ENCODE measurements around the gene SPINK8. TPM values are rescaled to one million over a fixed set of nuclear protein-coding genes. Genes with fewer than 3 reads are reported as not detected.

SPINK8 gene
- total RNA-seq, 4 donors from 2014 or later, result not detected

- Histone ChIP-seq H3K27me3 (no peaks in the 10 kb centered on the region), H3K4me1 (peaks cover 8 to 13% (median 11%) of the 10 kb centered on the region in 4 donors), H3K4me3 (no peak overlapping the region), H3K36me3 (peaks cover 0 to 55% (median 20%) of the 10 kb centered on the region in 4 donors), H3K9me3 (no peaks in the 10 kb centered on the region), H3K27ac (no peak overlapping the region)
- DNase-seq, result no peak
- TF ChIP-seq POLR2A (IDR thresholded peaks at IDR 0.05) (no peak), EP300 (IDR thresholded peaks at IDR 0.05; ENCODE audit: low read depth) (no peak), POLR2AphosphoS5 (IDR thresholded peaks at IDR 0.05) (no peak)
- TF ChIP-seq, protein P1, sequence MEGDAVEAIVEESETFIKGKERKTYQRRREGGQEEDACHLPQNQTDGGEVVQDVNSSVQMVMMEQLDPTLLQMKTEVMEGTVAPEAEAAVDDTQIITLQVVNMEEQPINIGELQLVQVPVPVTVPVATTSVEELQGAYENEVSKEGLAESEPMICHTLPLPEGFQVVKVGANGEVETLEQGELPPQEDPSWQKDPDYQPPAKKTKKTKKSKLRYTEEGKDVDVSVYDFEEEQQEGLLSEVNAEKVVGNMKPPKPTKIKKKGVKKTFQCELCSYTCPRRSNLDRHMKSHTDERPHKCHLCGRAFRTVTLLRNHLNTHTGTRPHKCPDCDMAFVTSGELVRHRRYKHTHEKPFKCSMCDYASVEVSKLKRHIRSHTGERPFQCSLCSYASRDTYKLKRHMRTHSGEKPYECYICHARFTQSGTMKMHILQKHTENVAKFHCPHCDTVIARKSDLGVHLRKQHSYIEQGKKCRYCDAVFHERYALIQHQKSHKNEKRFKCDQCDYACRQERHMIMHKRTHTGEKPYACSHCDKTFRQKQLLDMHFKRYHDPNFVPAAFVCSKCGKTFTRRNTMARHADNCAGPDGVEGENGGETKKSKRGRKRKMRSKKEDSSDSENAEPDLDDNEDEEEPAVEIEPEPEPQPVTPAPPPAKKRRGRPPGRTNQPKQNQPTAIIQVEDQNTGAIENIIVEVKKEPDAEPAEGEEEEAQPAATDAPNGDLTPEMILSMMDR (IDR thresholded peaks at IDR 0.05), result no peak
- 94 to 100% methylated on average over 1 to 4 of the region's 4 CpGs for WGBS, 2 donors (ENCODE audit: low coverage in 1 of 2)
- in situ Hi-C loops (cut with MboI; ENCODE audit: low pct_ligation_motif_present in 1 of 4, low pct_unique_long_range_greater_than_20kb in 1 of 4, low sequenced_read_pairs in 3 of 4), result no loop called here
- intact Hi-C loops (cut with DNase I; ENCODE audit: low total_unique reads), result no loop called here
Measured at GRCh38 chr3:48296699-48297098, 36.8 kb downstream of the SPINK8 start.

GRCh38 chr3:48294611-48295263, 38.7 kb downstream of the SPINK8 start:
- Histone ChIP-seq H3K9me3 (no peaks in the 10 kb centered on the region), H3K4me1 (peaks cover 0 to 4% (median 3%) of the 10 kb centered on the region in 4 donors), H3K27me3 (no peaks in the 10 kb centered on the region), H3K4me3 (no peak overlapping the region), H3K36me3 (peaks cover 0 to 55% (median 20%) of the 10 kb centered on the region in 4 donors), H3K27ac (no peak overlapping the region)
- in situ Hi-C loops (cut with MboI; ENCODE audit: low pct_ligation_motif_present in 1 of 4, low pct_unique_long_range_greater_than_20kb in 1 of 4, low sequenced_read_pairs in 3 of 4), result no loop called here
- 97% methylated on average over 12 of the region's 12 CpGs; no CpG with 5 or more reads in 1 of the 2 donors for WGBS, 2 donors (ENCODE audit: low coverage in 1 of 2)
- TF ChIP-seq EP300 (IDR thresholded peaks at IDR 0.05; ENCODE audit: low read depth), result no peak
- TF ChIP-seq POLR2A (IDR thresholded peaks at IDR 0.05), result no peak
- TF ChIP-seq, protein P1 (IDR thresholded peaks at IDR 0.05), result no peak
- no peak for TF ChIP-seq POLR2AphosphoS5 (IDR thresholded peaks at IDR 0.05)
- intact Hi-C loops (cut with DNase I; ENCODE audit: low total_unique reads), result no loop called here
- no peak for DNase-seq

- no peaks in the 10 kb centered on the region for H3K9me3 ChIP-seq
- WGBS, 2 donors (ENCODE audit: low coverage in 1 of 2), result 70 to 83% methylated on average over 1 of the region's 1 CpG
- DNase-seq, result no peak
- H3K4me1 ChIP-seq, result no peaks in the 10 kb centered on the region
- no peak overlapping the region for H3K4me3 ChIP-seq
- TF ChIP-seq POLR2A (IDR thresholded peaks at IDR 0.05) (no peak), POLR2AphosphoS5 (IDR thresholded peaks at IDR 0.05) (no peak), EP300 (IDR thresholded peaks at IDR 0.05; ENCODE audit: low read depth) (no peak)
- TF ChIP-seq, protein P1 (IDR thresholded peaks at IDR 0.05), result no peak
- intact Hi-C loops (cut with DNase I; ENCODE audit: low total_unique reads) (no loop called here), in situ Hi-C loops (cut with MboI; ENCODE audit: low pct_ligation_motif_present in 1 of 4, low pct_unique_long_range_greater_than_20kb in 1 of 4, low sequenced_read_pairs in 3 of 4) (no loop called here)
- H3K27ac ChIP-seq, result no peak overlapping the region
- no peaks in the 10 kb centered on the region for H3K27me3 ChIP-seq
- peaks cover 0 to 27% (median 10%) of the 10 kb centered on the region in 4 donors for H3K36me3 ChIP-seq
Measured at GRCh38 chr3:48289659-48290058, 43.8 kb downstream of the SPINK8 start.

- in situ Hi-C loops (cut with MboI; ENCODE audit: low pct_ligation_motif_present in 1 of 4, low pct_unique_long_range_greater_than_20kb in 1 of 4, low sequenced_read_pairs in 3 of 4), result no loop called here
- H3K9me3 ChIP-seq, result no peaks in the 10 kb centered on the region
- no peak overlapping the region for H3K4me3 ChIP-seq
- intact Hi-C loops (cut with DNase I; ENCODE audit: low total_unique reads), result no loop called here
- no peak overlapping the region for H3K27ac ChIP-seq
- TF ChIP-seq EP300 (IDR thresholded peaks at IDR 0.05; ENCODE audit: low read depth) (no peak), POLR2AphosphoS5 (IDR thresholded peaks at IDR 0.05) (no peak), POLR2A (IDR thresholded peaks at IDR 0.05) (no peak)
- TF ChIP-seq, protein P1 (IDR thresholded peaks at IDR 0.05), result no peak
- H3K36me3 ChIP-seq, result peaks cover 0 to under 1% (median 0%) of the 10 kb centered on the region in 4 donors
- H3K4me1 ChIP-seq, result no peaks in the 10 kb centered on the region
- no peaks in the 10 kb centered on the region for H3K27me3 ChIP-seq
- no peak for DNase-seq
Measured at GRCh38 chr3:48287034-48287433, 46.4 kb downstream of the SPINK8 start.

Measured in transverse colon (tissue), 4 donors.